ENCODE measurements around the gene THSD4.

- no peak for TF ChIP-seq CTCF (IDR thresholded peaks at IDR 0.05)
- no peak for TF ChIP-seq POLR2A (IDR thresholded peaks at IDR 0.05)
These were observed 483.5 kb downstream of the THSD4 start for GRCh38 chr15:71598741-71599140.

Measured in thyroid gland (tissue), 4 donors.